ENCODE measurements around the gene EPB41L4B.
"Not testable (repeated sequence)": the region's sequence is repeated elsewhere in the genome, so short reads cannot be mapped to it uniquely, and the experiment has no call there.

EPB41L4B gene

GRCh38 chr9:109320742-109321448, at the start of gene EPB41L4B:
Gene EPB41L4B (minus strand): TSS chr9:109321059. CDS start chr9:109320446, 613 bp downstream.
- in situ Hi-C loops (cut with MboI; ENCODE audit: low sequenced_read_pairs): no loop called here

GRCh38 chr9:109369285-109369684, 48.4 kb upstream of the EPB41L4B start:
- in situ Hi-C loops (cut with MboI; ENCODE audit: low sequenced_read_pairs): no loop called here

GRCh38 chr9:109360771-109361170, 39.9 kb upstream of the EPB41L4B start:
- in situ Hi-C loops (cut with MboI; ENCODE audit: low sequenced_read_pairs): no loop called here

- in situ Hi-C loops (cut with MboI; ENCODE audit: low sequenced_read_pairs): not testable (repeated sequence)
Measured at GRCh38 chr9:109358968-109359603, 38.2 kb upstream of the EPB41L4B start.

GRCh38 chr9:109355564-109356297, 34.9 kb upstream of the EPB41L4B start:
- in situ Hi-C loops (cut with MboI; ENCODE audit: low sequenced_read_pairs): no loop called here

GRCh38 chr9:109354190-109354589, 33.3 kb upstream of the EPB41L4B start:
- in situ Hi-C loops (cut with MboI; ENCODE audit: low sequenced_read_pairs): no loop called here

GRCh38 chr9:109351032-109351431, 30.2 kb upstream of the EPB41L4B start:
- in situ Hi-C loops (cut with MboI; ENCODE audit: low sequenced_read_pairs): no loop called here

GRCh38 chr9:109349421-109349846, 28.6 kb upstream of the EPB41L4B start:
- in situ Hi-C loops (cut with MboI; ENCODE audit: low sequenced_read_pairs): no loop called here

- in situ Hi-C loops (cut with MboI; ENCODE audit: low sequenced_read_pairs): no loop called here
Measured at GRCh38 chr9:109346904-109347303, 26.0 kb upstream of the EPB41L4B start.

- in situ Hi-C loops (cut with MboI; ENCODE audit: low sequenced_read_pairs): no loop called here
Measured at GRCh38 chr9:109344866-109345265, 24.0 kb upstream of the EPB41L4B start.

GRCh38 chr9:109342878-109343277, 22.0 kb upstream of the EPB41L4B start:
- in situ Hi-C loops (cut with MboI; ENCODE audit: low sequenced_read_pairs): no loop called here

- in situ Hi-C loops (cut with MboI; ENCODE audit: low sequenced_read_pairs): no loop called here
Measured at GRCh38 chr9:109341561-109341960, 20.7 kb upstream of the EPB41L4B start.

- in situ Hi-C loops (cut with MboI; ENCODE audit: low sequenced_read_pairs): not testable (repeated sequence)
Measured at GRCh38 chr9:109340979-109341378, 20.1 kb upstream of the EPB41L4B start.

GRCh38 chr9:109336409-109336808, 15.6 kb upstream of the EPB41L4B start:
- in situ Hi-C loops (cut with MboI; ENCODE audit: low sequenced_read_pairs): no loop called here

GRCh38 chr9:109335929-109336328, 15.1 kb upstream of the EPB41L4B start:
- in situ Hi-C loops (cut with MboI; ENCODE audit: low sequenced_read_pairs): no loop called here

GRCh38 chr9:109335121-109335520, 14.3 kb upstream of the EPB41L4B start:
- in situ Hi-C loops (cut with MboI; ENCODE audit: low sequenced_read_pairs): no loop called here

GRCh38 chr9:109331353-109331752, 10.5 kb upstream of the EPB41L4B start:
- in situ Hi-C loops (cut with MboI; ENCODE audit: low sequenced_read_pairs): no loop called here

GRCh38 chr9:109329638-109330258, 8.9 kb upstream of the EPB41L4B start:
- in situ Hi-C loops (cut with MboI; ENCODE audit: low sequenced_read_pairs): no loop called here

- in situ Hi-C loops (cut with MboI; ENCODE audit: low sequenced_read_pairs): no loop called here
Measured at GRCh38 chr9:109328978-109329637, 8.2 kb upstream of the EPB41L4B start.

GRCh38 chr9:109325089-109325488, 4.2 kb upstream of the EPB41L4B start:
- in situ Hi-C loops (cut with MboI; ENCODE audit: low sequenced_read_pairs): no loop called here

GRCh38 chr9:109323771-109324170, 2.9 kb upstream of the EPB41L4B start:
- in situ Hi-C loops (cut with MboI; ENCODE audit: low sequenced_read_pairs): no loop called here

All from hTERT RPE-1 (cell line).